DOHH2 (cell line): ENCODE results near the gene SEMA3D.

ENCODE experiments used
- H3F3A ChIP-seq: fragments of 200-600 bp; sonication (generic), shearing (Covaris generic); 2 replicates; pipeline ENCODE4 v1.6.0; 2016; ENCODE audit warnings: antibody characterized with exemption, mild to moderate bottlenecking; ENCODE audit not compliant: control insufficient read depth, insufficient read depth
- H3K27ac ChIP-seq: fragments of 200-600 bp; sonication (generic); 2 replicates; pipeline ENCODE4 v1.5.1; 2014; ENCODE audit warnings: low read depth, mild to moderate bottlenecking, low read length, moderate library complexity
- H3K27me3 ChIP-seq: fragments of 200-600 bp; sonication (generic); 2 replicates; pipeline ENCODE4 v1.6.1; 2014; ENCODE audit warnings: mild to moderate bottlenecking, low read length, mixed read lengths; ENCODE audit not compliant: control insufficient read depth
- H3K36me3 ChIP-seq: fragments of 200-600 bp; sonication (generic); 2 replicates; pipeline ENCODE4 v1.6.1; 2014; ENCODE audit warnings: mild to moderate bottlenecking, low read length, moderate library complexity, mixed read lengths; ENCODE audit not compliant: control insufficient read depth
- H3K4me1 ChIP-seq: fragments of 200-600 bp; sonication (generic); 2 replicates; pipeline ENCODE4 v1.6.1; 2014; ENCODE audit warnings: mild to moderate bottlenecking, low read length, mixed read lengths; ENCODE audit not compliant: control insufficient read depth
- H3K4me2 ChIP-seq: fragments of 200-600 bp; sonication (generic); 2 replicates; pipeline ENCODE4 v1.6.0; 2014; ENCODE audit warnings: mild to moderate bottlenecking, low read length, moderate library complexity
- H3K4me3 ChIP-seq: fragments of 200-600 bp; sonication (generic); 2 replicates; pipeline ENCODE4 v1.5.1; 2014; ENCODE audit warnings: mild to moderate bottlenecking, low read length, mixed read lengths
- H3K79me2 ChIP-seq: fragments of 200-600 bp; sonication (generic); 2 replicates; pipeline ENCODE4 v1.6.1; 2014; ENCODE audit warnings: mild to moderate bottlenecking, low read length, mixed read lengths; ENCODE audit not compliant: control insufficient read depth
- H3K9me2 ChIP-seq: fragments of 200-600 bp; sonication (generic); replicated peaks from 2 replicates; pipeline ENCODE4 v1.6.1; 2014; ENCODE audit warnings: mild to moderate bottlenecking, low read length, mixed read lengths; ENCODE audit not compliant: control insufficient read depth
- H3K9me3 ChIP-seq: fragments of 200-600 bp; sonication (generic); 2 replicates; pipeline ENCODE4 v1.6.1; 2014; ENCODE audit warnings: antibody characterized with exemption, low read length, mixed read lengths; ENCODE audit not compliant: control insufficient read depth, insufficient read depth
- H4K20me1 ChIP-seq: fragments of 200-600 bp; sonication (generic); 2 replicates; pipeline ENCODE4 v1.6.0; 2014; ENCODE audit warnings: low read depth, mild to moderate bottlenecking, antibody characterized with exemption, low read length, moderate library complexity; ENCODE audit not compliant: control insufficient read depth, insufficient read depth
- EZH2phosphoT487 ChIP-seq: fragments of 200-600 bp; sonication (generic); IDR thresholded peaks from 2 replicates; pipeline ENCODE4 v1.6.1; 2017; ENCODE audit warnings: borderline replicate concordance, mild to moderate bottlenecking, antibody characterized with exemption, low read length, moderate library complexity, mixed read lengths
- TF ChIP-seq, protein P1 (sequence below): fragments of 200-600 bp; sonication (generic); IDR thresholded peaks from one replicate; pipeline ENCODE4 v1.5.1; 2014; ENCODE audit warnings: antibody characterized with exemption, mild to moderate bottlenecking, low read depth, low read length; ENCODE audit not compliant: poor library complexity, severe bottlenecking

Gene SEMA3D

DNA sequence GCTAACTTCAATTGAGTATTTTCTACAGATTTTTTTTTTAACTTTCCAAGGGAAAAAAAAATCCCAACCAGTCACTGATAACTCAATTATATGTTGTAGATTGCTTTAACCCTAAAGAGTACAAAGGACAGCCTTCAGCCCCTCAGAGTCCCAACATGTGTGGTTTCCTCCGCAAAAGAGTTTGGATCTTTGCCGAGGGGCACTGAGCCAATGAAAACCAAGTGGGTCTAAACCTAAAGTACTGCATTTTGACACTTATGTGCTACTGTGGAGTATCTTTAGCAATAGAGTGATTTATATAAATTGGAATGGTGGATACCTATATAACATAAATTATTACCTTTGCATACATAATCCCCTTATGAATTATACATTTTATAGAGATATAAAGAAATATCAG lies 91.5 kb downstream of the SEMA3D start:
- H4K20me1 ChIP-seq = no peaks in the 10 kb centered on the region
- H3K4me3 ChIP-seq = no peak overlapping the region
- no peaks in the 10 kb centered on the region for H3K9me3 ChIP-seq
- H3K4me1 ChIP-seq = no peaks in the 10 kb centered on the region
- H3K27ac ChIP-seq = no peak overlapping the region
- no peaks in the 10 kb centered on the region for H3K27me3 ChIP-seq
- no peaks in the 10 kb centered on the region for H3F3A ChIP-seq
- H3K79me2 ChIP-seq = no peaks in the 10 kb centered on the region
- H3K9me2 ChIP-seq = no peaks in the 10 kb centered on the region
- H3K36me3 ChIP-seq = no peaks in the 10 kb centered on the region
- no peak for TF ChIP-seq EZH2phosphoT487
- TF ChIP-seq, protein P1, sequence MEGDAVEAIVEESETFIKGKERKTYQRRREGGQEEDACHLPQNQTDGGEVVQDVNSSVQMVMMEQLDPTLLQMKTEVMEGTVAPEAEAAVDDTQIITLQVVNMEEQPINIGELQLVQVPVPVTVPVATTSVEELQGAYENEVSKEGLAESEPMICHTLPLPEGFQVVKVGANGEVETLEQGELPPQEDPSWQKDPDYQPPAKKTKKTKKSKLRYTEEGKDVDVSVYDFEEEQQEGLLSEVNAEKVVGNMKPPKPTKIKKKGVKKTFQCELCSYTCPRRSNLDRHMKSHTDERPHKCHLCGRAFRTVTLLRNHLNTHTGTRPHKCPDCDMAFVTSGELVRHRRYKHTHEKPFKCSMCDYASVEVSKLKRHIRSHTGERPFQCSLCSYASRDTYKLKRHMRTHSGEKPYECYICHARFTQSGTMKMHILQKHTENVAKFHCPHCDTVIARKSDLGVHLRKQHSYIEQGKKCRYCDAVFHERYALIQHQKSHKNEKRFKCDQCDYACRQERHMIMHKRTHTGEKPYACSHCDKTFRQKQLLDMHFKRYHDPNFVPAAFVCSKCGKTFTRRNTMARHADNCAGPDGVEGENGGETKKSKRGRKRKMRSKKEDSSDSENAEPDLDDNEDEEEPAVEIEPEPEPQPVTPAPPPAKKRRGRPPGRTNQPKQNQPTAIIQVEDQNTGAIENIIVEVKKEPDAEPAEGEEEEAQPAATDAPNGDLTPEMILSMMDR = no peak
- H3K4me2 ChIP-seq = no peak overlapping the region

DNA sequence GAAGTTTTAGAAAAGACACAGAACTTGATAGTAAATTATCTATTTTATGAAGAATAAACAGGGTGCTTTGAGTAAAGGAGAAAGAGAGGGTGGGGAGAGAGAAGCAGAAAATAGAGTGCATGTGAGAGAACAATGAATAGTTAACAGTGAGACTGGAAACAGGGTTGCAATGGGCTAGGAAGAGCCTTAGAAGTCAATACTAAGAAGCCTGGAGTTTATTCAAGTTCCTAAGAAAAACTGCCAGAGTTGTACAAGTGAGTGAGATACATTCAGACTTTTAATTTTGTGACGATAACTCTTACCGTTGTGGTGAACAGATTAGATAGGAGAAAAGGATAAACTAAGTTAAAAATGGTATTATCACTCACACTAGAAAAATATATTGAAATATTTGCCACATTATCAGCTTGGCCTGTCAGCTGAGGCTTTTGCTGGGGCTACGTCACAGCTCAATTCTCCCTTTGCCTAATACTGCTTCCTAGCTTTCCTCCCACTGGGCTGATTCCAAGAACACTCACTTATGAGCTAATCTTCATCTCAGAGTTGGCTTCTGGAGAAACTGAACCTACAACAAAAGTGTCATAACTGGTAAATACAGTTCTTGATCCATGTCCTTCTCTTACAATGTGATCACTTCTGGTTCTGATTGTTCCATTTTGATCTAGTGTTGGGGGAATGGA lies 92.7 kb downstream of the SEMA3D start:
- no peaks in the 10 kb centered on the region for H3K9me3 ChIP-seq
- H3K27me3 ChIP-seq = no peaks in the 10 kb centered on the region
- no peaks in the 10 kb centered on the region for H3K36me3 ChIP-seq
- H3K4me2 ChIP-seq = no peak overlapping the region
- no peak overlapping the region for H3K4me3 ChIP-seq
- H3K9me2 ChIP-seq = no peaks in the 10 kb centered on the region
- H3K4me1 ChIP-seq = no peaks in the 10 kb centered on the region
- TF ChIP-seq, protein P1 = no peak
- no peak overlapping the region for H3K27ac ChIP-seq
- no peaks in the 10 kb centered on the region for H4K20me1 ChIP-seq
- H3F3A ChIP-seq = no peaks in the 10 kb centered on the region
- H3K79me2 ChIP-seq = no peaks in the 10 kb centered on the region

DNA sequence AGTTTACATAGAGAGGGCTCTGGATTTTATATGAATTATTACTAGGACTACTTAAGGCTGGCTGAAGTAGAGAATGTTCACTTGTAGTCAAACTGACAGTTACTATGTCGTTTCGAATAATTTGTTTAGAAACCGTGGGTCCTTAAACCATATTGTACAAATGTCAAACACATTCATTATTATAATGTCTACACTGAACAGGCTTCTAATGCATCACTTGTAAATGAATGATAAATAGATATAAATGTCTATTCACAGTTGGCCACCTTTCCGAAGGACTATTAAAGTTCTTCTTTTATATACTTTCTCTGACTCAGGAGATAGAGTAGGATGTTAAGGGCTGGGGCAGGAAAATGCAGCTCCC lies 95.3 kb downstream of the SEMA3D start:
- Histone ChIP-seq H3K9me2 (no peaks in the 10 kb centered on the region), H4K20me1 (no peaks in the 10 kb centered on the region), H3K36me3 (no peaks in the 10 kb centered on the region), H3K27me3 (no peaks in the 10 kb centered on the region), H3K27ac (no peak overlapping the region), H3K4me3 (no peak overlapping the region), H3K4me2 (no peak overlapping the region), H3K9me3 (no peaks in the 10 kb centered on the region), H3K4me1 (no peaks in the 10 kb centered on the region), H3F3A (no peaks in the 10 kb centered on the region), H3K79me2 (no peaks in the 10 kb centered on the region)
- TF ChIP-seq EZH2phosphoT487 = no peak
- TF ChIP-seq, protein P1 = no peak
